ENCODE data around the gene PPP2R2D.

DNA sequence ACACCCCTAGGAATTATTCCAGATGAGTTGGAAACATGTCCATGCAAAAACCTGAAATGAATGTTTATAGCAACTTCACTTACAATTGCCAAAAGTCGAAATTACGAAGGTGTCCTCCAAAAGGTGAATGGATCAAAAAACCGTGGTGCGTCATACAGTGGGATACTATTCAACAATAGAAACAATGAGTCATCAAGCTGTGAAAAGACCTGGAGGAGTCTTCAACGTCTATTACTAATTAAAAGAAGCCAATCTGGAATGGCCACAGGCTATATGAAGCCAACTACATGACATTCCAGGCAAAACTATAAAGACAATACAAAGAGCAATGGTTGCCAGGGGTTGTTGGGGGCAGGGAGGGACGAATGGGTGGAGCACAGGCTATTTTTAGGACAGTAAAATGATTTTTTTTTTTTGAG lies 12.6 kb upstream of the PPP2R2D start:
- TF ChIP-seq CTCF (conservative IDR thresholded peaks at IDR 0.05; ENCODE audit: low read length) = no peak
- no peak for TF ChIP-seq EZH2phosphoT487 (IDR thresholded peaks at IDR 0.05; ENCODE audit: borderline replicate concordance, low read depth, low read length)

All from OCI-LY7 (cell line).